IPS-NIHi7 (cell line): ENCODE results near the gene KDM5A.
A peak's percentile ranks its signal among the peaks of the same experiment; 100 is the strongest.
"Not testable (repeated sequence)": the region's sequence is repeated elsewhere in the genome, so short reads cannot be mapped to it uniquely, and the experiment has no call there.

Experiments used
- DNase-seq: peaks from one replicate; pipeline ENCODE4 v3.0.0; 2012; ENCODE audit warnings: mixed read lengths; ENCODE audit errors: extremely low spot score

The KDM5A gene

DNA sequence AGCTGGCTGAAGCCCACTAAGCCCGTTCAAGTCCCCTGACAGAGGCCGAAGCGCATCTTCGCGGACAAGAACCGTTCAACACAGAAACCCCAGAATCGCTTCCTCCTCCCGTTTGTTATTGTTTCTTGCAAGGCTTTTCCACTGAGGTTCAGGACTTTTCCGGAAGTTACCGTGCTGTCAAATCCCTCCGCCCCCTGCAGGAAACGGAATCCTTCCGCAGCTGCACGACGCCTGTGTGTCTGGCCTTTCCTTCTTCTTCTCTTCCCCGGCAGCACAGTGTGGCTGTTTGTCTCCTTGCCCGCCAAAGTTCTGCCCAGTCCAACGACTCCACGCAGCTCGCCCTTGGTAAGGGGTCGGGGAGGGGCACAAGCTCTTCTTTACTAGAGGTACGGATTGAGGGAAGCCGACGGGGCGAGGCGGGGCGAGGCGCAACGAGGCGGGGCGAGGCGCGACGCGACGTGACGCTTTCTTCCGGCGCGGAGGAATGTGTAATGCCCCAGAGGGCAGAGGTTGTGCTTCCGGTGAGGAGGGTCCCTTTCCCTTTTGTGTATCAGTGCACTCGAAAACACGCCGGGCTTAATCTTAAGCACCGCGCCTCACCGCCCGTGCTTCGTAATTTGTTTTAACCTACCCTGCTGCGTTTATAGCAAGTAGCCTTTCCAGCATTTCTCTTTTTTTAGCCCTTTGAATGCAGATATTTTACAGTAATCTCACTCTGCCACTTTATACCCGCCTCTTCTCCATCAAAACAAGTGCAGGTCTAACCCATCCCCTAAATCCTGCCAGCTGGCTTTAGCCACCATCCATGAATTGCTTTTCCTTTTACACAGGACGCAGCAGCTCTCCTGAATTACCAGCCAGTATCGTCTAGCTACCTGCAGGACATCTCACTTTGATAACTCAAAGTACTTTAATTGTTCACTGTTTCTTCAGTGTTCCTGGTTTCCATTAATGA is at the start of gene KDM5A:
KDM5A (minus strand) TSS at position 179 of the 955 bp plus-strand sequence. CDS start 229 bp downstream, outside the sequence.
- peak; percentile 93 for DNase-seq

DNA sequence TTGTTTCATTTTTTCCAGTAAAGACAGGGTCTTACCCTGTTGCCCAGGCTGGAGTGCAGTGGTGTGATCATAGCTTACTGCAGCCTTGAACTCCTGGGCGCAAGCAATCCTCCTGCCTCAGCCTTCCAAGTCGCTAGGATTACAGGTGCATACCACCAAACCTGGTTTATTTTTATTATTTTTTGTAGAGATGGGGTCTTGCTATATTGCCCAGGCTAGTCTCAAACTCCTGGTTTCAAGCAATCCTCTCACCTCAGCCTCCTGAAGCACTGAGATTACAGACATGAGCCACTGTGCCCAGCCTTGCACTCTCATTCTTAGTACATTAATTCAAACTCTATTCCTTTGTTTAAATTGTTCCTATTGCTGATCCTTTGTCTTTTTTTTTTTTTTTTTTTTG is 46.6 kb upstream of the KDM5A start:
- DNase-seq = not testable (repeated sequence)

DNA sequence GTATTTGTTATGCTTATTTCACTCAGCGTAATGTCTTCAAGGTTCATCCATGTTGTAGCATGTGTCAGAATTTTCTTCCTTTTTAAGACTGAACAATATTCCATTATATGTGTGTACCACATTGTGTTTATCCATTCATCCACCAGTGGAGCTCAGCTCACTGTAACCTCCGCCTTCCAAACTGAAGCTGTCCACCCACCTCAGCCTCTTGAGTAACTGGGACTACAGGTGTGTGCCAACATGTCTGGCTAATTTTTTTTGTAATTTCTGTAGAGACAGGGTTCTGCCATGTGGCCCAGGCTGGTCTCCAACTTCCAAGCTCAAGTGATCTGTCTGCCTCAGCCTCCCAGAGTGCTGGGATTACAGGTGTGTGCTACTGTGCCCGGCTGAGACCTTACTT is 33.4 kb upstream of the KDM5A start:
- no peak for DNase-seq

DNA sequence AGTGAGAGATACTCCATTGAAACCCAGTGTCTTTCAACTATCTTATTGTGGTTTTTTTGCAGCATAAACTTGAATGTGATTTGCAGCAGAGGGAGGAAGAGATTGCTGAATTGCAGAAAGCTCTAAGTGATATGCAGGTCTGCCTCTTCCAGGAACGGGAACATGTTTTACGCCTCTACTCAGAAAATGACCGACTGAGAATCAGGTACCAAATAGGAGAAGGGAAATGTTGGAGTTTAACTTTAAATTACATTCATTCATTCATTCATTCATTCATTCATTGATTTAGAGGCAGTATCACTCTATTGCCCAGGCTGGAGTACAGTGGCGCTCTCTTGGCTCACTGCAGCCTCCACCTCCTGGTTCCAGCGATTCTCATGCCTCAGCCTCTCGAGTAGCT is 29.3 kb upstream of the KDM5A start:
- DNase-seq = no peak

DNA sequence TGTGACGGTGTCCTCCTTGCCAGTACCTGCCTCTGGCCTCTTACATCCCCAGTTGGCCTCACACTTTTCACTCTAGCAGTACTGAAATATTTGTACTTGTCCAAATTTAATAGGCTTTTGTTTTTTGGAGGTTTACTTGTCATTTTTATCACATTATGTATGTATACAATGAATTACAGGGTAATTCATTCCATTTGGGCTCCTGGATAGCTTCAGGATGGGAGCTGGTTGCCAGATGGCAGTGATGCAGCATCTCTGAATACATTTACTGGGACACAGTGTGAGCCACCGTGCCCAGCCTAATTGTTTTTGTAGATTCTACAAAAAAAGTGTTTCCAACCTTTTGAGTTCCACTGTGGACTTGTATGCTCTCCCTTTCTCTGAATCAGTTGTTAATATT is 25.7 kb upstream of the KDM5A start:
- DNase-seq = no peak

DNA sequence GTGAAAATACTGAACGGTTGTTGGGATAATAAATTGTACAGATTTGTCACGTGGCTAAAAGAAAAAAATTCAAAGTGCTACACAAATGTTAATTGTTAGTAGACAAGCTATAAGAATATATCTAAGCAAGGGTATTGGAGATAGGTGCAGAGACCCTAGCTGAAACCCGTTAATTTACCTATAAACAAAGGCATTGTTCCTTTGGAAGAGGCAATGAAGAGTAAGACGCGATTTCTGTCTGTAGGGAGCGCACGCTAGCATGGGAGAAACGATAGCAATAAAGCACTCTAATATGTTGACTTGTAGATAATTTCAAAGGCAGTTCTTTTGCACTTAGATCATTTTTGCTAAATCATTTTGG is 12.9 kb upstream of the KDM5A start:
- DNase-seq = no peak

DNA sequence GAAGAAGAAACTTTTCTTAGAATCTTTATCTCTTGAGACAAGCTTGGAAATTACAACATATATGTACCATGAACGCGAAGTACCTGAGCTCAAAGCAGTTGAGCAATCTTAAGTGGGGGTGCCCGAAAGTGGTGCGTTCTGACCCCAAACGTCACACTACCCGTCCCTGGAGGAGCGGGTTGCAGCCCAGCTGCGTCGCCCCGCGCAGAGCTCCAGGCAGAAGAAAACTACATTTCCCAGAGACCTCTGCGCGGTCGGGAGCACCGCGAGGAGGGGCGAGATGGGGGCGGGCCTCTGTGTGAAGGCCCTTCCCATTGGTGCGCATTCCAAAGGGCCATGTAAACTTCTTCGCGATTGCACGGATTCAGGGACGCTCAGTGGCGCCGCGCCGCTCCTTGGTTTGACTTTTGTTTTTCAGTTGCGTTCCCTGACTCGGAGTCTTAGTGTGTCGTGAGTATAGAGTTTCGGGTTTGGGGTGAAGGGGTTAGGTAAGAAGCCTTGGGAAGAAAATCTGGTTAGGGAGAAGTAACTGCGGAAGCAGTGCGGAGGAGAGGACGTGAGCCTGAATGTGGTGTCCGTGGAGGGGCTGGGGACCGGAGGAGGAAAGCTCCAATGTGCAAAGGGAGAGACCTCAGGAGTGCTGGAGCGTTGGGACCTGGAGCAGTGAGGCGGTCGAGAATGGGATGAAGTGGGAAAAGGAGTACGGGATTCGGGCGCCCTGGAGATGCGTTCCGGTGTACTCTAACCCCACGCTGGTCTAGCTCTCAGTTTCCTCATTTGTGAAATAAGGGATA is 12.3 kb upstream of the KDM5A start, which contains the start of gene CCDC77:
CCDC77 (plus strand) TSS at position 410 of the 794 bp plus-strand sequence. CDS start 7,740 bp downstream, outside the sequence.
- DNase-seq = peak; percentile 94

DNA sequence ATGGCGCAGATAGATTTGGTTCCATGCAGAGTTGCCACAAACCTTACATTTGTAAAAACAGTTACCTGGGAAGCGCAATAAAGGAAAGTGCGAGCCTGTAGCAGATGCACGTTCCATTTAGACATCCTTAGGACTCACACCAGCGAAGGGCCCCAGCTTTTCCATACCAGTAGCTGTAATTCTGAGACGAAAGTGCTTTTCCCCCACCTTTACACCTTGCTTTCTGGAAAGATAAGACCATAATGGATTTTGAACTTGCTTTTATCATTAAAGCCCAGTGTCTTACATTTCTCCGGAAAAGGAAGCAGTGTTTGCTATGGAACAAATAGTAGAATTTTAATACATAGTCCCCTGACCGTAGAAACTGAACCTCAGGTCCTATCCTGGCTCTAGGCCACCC is 11.7 kb upstream of the KDM5A start:
- no peak for DNase-seq

DNA sequence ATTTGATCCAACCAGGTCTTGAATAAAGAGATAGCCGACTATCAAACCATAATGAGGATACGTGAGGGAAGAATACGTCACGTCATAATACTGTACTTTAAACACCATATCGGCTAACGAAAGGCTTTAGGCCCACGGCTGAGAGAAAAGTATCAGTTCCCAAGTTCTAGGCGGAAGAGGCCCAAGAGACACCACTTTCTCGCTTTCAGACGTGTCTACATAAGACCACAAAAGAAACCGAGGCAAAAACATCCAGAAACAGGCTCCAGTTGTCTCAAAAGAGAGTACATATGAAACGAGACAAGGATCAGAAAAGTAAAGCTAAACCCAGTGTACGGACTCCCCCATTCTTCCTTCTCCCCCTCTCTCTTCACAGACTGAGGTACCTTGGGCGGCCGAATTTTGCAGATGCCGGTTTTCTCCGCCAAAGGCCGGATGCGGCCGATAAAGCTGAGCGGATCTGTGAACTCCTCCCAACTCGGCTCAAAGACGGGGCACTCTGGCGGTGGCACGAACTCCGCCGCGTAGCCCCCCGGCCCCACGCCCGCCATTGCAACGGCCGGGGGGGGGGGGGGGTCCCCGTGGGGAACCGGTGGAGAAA is 479 bp downstream of the KDM5A start:
- DNase-seq = peak; percentile 37

DNA sequence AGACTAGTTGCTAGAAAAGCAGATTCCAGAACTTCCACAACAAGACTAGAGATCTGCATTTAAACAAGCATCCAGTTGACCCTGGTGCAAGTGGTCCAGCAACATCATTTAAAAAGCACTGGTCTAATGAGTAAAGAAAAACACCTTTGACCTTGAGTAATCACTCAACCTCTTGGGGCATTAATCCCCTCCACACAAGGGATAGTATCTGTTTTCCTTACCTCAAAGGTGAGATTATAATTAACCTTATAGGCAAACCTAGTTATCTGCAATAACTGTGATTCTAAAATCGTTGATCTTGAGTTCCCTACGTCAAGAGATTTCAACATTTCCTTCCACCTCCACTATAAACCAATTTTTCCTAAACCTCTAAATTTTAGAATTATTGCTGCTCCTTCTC is 1.1 kb downstream of the KDM5A start:
- no peak for DNase-seq

DNA sequence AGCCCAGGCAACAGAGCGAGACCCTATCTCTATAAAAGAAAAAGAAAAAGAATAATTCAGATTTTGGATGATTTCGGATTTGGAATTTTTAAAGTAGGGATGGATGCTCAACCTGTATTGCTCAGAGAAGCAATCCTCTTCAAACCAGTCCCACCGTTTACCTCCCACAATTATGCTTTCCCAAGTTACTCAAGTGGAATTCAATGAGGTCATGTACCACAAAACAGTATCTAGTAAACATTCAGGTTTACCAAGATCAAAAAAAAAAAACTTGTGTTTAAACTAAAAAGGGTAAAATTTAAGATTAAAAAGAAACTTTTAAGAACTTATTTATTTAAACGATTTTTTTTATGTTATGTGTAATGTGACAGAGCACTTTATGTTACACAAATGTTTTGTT is 2.5 kb downstream of the KDM5A start:
- DNase-seq = no peak

DNA sequence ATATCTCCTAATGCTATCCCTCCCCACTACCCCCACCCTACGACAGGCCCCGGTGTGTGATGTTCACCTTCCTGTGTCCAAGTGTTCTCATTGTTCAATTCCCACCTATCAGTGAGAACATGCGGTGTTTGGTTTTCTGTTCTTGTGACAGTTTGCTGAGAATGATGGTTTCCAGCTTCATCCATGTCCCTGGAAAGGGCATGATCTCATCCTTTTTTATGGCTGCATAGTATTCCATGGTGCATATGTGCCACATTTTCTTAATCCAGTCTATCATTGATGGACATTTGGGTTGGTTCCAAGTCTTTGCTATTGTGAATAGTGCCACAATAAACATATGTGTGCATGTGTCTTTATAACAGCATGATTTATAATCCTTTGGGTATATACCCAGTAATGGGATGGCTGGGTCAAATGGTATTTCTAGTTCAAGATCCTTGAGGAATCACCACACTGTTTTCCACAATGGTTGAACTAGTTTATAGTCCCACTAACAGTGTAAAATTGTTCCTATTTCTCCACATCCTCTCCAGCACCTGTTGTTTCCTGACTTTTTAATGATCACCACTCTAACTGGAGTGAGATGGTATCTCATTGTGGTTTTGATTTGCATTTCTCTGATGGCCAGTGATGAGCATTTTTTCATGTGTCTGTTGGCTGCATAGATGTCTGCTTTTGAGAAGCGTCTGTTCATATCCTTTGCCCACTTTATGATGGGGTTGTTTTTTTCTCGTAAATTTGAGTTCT is 18.2 kb downstream of the KDM5A start:
- not testable (repeated sequence) for DNase-seq

DNA sequence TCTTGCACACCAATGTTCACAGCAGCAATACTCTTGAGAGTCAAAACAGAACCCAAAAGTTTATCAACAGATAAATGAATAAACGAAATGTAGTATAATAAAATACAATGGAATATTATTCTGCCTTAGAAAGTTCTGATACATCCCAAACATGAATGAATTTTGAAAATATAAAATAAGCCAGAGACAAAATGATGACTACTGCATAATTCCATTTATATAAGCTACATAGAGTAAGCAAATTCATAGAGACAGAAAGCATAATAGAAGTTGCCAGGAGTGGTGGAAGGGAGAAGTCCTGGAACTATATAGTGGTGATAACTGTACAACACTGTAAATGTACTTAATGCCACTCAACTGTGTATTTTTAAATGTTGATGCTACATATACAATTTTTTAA is 21.1 kb downstream of the KDM5A start:
- no peak for DNase-seq

DNA sequence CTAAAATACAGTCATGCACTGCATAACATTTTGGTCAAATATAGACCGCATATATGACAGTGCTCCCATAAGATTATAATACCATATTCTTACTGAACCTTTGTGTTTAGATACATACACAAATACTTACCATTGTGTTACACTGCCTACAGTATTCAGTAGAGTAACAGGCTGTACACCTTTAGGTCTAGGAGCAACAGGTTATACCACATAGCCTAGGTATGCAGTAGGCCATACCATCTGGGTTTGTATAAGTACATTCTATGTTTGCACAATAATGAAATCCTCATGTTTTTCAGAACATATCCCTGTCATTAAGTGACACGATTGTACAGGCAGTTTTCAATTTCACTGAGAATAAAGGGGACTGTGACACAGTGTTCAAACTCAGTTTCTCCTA is 22.3 kb downstream of the KDM5A start:
- DNase-seq = no peak

DNA sequence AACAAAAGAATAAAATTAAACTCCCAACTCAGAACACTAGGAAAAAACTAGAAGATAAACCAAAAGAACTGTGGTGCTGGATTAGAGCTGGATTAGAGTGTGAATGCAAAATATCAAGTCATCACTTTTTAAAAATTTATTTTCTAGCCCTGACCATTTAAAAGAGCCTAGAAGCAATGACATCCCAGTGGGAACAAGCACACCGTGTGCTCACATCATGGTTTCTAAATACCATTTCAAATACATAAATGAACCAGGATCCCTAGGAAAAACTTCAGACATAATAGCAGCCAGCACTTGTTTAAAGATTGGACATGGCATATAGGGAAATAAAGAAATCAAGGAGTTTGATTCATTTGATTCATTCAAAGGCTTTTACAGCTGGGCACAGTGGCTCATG is 30.0 kb downstream of the KDM5A start:
- no peak for DNase-seq

DNA sequence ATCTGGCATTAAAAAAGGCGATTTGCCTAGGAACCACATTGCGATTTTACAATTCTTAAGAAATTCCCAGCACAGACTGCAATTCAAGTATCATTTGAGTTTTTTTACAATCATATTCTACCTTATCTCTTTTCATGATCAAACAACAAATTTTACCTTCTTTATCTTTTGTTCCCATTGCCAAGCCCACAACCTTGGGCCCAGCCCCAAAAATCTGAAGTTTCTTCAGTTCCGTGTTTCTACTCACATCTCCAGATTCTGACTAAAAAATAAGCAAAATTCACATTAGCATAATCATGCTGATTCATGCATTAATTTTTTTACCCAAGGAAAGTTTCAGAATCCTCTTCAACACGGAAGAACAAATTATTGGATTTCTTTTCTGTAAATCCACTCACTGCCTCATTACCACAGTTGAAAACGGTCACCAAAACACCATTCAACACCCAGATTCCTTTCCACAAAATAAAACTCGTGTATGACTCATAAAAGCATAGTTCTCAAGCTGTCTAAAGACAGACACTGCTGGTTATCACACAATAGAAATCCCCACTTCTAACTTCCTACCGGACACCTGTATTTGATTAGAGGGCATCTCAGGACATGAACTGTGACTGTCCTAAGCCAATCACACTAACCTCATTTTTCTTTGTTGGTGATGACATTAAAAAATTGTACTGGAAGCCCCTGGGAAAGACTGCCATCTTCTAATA is 32.7 kb downstream of the KDM5A start:
- DNase-seq = no peak

DNA sequence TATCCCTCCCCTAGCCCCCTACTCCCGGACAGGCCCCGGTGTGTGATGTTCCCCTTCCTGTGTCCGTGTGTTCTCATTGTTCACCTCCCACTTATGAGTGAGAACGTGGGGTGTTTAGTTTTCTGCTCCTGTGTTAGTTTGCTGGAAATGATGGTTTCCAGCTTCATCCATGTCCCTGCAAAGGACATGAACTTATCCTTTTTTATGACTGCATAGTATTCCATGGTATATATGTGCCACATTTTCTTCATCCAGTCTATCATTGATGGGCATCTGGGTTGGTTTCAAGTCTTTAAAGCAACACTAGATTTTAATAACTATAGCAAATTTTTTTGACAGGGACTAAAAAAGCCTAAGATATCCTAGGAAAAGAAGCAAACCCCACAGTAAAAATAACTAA is 37.9 kb downstream of the KDM5A start:
- not testable (repeated sequence) for DNase-seq

DNA sequence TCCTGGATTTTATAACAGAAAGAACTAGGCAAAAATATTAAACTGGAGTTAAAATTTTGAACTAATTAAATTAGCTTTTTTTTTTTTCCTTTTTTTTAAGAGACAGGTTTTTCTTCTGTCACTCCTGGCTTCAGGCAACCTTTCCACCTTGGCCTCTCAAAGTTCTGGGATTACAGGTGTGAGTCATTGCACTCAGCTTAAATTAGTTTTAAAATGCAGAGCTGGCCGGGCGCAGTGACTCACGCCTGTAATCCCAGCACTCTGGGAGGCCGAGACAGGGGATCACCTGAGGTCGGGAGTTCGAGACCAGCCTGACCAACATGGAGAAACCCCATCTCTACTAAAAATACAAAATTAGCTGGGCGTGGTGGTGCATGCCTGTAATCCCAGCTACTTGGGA is 39.5 kb downstream of the KDM5A start:
- not testable (repeated sequence) for DNase-seq

DNA sequence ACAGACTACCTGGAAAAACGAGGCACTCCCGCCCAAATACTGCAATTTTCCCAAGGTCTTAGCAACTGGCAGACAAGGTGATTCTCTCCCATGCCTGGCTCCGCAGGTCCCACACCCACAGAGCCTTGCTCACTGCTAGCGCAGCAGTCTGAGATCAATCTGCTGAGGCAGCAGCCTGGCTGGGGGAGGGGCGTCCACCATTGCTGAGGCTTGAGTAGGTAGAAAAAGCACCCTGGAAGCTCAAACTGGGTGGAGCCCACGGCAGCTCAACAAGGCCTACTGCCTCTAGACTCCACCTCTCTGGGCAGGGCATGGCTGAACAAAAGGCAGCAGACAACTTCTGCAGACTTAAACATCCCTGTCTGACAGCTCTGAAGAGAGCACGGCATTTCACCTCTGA is 46.1 kb downstream of the KDM5A start:
- not testable (repeated sequence) for DNase-seq

DNA sequence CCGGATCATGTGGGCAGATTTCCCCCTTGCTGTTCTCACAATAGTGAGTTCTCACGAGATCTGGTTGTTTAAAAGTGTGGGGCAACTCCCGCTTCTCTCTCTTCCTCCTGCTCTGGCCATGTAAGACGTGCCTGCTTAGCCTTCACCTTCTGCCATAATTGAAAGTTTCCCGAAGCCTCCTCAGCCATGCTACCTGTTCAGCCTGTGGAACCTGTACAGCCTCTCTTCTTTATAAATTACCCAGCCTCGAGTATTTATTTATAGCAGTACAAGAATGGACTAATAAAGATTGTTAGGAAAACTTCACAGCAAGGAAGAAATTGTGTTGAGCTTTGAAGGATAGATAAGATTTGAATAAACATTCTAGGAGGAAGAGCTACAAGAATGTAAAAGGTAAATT is 52.1 kb downstream of the KDM5A start:
- DNase-seq = no peak

DNA sequence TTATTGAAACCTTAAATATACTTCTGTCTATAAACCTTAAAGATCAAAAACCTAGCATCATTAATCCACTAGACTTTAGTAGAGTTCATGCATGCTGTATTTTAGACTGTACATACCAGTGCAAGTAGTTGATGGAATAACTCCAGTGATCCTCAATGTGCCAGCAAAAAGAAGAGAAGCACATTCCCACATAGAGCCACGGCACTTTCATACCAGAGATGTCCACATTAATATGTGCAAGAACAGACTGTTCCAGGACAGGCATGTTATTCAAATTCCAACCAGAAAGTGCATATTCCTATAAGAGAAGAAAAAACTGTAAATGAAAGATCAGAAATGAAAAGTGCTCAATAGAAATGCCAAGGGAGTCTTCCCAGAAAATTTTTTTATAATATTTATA is 55.0 kb downstream of the KDM5A start:
- DNase-seq = no peak
